ENCODE measurements around the gene TOR3A.

Gene TOR3A

DNA sequence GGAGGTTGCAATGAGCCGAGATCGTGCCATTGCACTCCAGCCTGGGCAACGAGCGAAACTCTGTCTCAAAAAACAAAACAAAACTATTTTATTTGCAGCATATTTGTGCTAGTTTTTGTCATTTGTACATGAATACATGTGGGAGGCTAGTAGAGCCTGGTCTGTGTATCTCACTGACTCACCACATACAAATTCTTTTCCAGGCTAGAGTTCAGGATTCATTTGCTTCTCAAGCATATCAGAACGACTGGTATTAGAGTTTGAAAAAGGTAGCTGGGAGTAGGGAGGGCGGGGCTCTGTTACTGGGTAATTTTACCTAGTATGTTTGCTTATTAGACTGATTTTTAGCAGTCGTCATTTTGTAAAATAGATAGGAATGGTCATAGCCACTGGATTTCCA is 4.5 kb upstream of the TOR3A start:
- DNase-seq: no peak

DNA sequence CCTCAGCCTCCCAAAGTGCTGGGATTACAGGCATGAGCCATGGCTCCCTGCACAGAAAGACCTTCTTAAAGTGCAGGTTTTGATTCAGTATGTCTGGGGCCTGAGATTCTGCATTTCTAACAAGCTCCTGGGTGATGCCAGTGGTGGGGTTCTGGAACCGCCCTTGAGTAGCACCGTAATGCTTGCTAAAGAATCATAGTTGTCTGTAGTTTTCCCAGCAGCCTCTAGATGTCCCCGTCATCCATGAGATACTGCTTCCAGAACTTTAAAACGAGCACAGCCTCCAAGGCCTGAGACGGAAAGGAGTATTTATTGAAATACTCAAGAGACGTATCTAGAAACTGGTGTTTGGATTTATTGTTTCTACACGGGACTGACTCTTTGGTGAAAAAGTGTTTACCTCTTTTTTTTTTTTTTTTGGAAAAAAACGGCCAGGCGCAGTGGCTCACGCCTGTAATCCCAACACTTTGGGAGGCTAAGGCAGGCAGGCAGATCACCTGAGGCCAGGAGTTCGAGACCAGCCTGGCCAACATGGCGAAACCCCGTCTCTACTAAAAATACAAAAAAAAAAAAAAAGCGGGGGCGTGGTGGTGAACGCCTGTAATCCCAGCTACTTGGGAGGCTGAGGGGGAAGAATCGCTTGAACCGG is 2.6 kb upstream of the TOR3A start:
- DNase-seq: peak; percentile 59

DNA sequence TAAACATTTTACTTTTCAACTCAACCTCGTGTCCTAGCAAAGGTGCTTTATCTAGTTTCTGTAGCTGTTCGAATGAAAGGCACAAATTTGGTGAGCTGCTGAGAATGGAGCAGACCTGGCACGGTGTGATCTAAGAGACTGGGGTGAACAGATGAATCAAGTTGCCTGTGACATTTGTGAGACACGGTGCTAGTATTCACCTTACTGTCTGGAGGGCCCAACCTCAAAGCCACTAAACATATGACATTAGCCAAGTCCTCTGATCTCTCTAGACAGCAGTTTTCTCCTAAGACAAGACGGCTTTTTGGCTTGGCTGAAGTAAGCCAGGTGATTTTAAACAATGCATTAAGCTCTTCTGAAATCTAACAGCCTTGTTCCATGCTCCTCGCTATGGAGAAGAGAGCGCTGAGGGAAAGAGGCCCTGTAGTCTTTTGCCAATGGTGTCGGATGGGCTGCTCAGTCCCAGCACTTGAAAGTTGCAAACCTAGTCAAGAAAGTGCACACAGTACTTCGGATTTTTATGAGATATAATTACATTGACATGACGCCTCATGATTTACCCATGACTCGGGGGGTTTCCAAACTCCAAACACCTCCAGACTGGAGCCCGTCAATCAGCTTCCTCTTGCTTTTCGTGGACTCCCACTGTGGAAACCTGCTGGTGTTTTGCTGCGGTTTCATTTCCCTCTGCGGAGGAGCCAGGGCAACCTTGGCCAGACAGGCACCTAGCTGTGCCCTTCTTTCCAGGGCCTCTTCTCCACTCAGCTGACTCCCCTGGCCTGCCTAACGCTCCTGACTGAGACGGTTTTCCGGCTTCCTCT is 794 bp upstream of the TOR3A start:
- no peak for DNase-seq

DNA sequence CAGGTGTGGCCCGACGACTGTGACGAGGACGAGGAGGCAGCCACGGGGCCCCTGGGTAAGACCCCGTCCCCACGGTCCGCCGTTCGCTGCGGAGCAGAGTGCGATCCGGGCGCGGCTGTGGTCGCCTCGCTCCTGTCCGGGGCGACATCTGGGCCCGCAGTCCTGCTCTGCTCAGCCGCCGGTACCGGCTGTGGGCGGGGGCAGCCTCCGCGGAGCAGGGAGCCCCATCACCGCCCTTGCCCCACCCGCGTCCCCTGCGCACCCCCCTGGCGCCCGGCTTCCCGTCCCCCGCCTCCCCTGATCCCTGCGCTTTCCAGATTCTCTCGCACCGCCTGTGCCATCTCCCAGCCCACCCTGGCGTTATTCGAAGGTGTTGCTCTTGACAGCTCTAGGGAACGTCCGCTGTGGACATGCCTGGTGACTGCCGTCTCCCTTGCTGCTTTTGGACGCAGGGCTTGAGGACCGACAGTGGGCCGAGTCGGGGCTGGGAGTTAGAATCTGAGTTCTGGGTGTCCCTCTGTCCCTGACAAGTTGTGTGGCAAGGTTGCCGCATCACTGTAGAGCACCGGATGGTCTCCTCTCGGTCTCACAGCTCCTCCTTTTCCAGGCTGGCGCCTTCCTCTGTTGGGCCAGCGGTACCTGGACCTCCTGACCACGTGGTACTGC is 596 bp downstream of the TOR3A start:
- peak; percentile 12 for DNase-seq

DNA sequence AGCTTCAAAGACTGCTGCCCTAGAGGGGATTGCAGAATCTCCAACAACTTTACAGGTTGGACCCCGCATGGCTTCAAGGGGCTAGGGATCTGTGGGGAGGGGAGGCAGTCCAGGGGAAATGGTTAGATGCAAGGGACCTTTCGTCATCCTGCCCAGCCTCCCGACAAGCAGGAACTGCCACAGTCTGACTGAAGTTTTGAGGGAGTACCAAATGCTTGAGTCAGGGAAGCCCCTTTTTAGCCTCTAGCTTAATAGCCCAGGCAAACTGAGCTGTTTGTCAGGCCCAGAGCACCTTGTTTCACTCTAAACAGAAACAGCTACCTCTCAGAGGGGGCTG is 1.1 kb downstream of the TOR3A start:
- no peak for DNase-seq

DNA sequence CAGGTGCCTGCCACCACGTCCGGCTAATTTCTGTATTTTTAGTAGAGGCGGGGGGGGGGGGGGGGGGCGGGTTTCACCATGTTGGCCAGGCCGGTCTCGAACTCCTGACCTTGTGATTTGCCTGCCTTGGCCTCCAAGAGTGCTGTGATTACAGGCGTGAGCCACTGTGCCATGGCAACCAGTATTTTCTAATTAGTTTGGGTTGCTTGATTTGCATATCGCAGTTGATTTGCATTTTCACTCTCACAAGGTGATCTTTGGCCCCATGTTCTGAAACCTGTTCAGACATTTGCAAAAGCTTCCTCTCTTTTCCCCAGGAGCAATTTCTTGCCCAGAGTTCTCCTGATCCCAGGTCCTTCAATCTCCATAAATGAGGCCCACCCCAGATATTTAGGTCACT is 1.7 kb downstream of the TOR3A start:
- DNase-seq: no peak

DNA sequence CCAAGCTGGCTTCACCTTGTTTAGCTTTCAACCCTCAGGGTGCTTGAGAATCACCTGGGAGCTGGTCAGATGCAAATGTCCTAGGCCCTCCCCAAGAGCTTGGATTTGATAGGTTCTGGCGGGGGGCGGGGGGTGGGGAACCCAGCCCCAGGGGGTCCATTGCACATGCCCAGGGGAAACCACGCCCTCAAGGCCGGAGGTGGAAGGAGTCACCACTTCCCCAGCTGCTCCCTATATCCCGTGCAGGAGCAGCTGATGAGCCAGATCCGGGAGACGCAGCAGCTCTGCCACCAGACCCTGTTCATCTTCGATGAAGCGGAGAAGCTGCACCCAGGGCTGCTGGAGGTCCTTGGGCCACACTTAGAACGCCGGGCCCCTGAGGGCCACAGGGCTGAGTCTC is 5.8 kb downstream of the TOR3A start:
- no peak for DNase-seq

DNA sequence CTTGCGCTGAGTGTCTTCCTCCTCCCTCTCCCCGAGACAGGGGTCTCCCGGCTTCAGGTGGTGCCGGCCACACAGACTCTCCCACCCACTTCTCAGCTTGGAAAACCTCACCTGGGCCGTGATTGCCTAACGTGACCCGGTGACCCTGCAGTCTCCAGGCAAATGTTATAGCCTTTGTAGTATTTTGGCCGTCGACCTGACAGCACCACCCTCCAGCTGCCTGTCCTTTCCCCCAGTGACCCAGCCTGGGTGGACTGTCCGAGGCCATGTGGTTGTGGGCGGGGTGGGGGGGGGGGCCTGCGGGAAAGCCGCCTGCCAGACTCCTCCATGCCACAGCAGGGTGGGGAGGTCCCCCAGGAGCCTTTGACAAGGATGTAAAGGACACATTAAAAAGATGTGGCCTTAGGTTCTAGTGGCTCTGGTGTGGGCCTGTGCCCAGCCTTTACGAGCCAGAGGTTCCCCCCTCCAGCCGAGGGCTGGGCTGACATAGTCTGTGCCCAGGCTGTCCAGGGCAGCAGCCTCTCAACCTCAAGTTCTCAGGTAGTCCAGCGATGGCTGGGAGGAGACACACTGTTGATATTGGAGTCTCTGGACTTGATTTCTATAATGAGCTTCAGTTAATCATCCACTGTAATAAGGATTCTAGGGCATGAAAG is 8.1 kb downstream of the TOR3A start:
- DNase-seq: no peak

DNA sequence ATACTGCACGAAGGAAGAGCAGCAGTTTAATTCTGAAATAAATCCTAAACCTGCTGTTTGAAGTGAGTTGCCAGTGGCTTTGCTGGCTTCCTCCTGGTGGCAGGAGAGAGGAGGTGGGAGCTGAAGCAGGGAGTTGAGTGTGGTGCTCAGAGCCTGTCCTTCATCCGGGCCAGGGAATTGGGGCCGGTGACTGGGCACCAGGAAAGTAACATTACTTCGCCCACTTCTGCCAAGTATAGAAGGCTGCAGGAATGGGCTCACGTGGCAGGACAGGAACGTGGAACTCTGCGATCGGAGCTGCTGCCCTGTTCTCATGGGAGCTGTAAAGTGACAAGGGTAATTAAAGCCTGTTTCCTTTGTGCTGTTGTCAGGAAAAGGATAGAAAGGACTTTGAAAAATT is 8.7 kb downstream of the TOR3A start:
- no peak for DNase-seq

DNA sequence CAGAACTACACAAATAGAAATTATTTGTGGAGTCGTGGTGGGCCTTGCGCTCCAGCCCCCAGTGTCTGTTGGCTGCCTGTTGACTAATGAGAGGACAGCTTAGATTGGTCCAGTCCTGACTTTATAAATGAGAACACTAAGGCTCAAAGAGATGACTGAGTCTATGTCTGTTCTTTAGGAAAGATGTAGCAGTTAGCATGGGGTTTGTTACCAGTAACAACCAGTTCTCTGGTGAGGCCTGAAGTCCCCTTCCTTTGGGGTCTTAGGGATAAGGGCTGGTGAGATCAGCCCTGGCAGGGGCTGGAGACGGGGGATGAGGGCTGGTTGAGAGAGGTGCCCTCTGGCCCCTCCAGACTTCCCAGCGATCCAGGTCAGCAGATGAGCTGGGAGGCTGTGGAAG is 9.1 kb downstream of the TOR3A start:
- no peak for DNase-seq

DNA sequence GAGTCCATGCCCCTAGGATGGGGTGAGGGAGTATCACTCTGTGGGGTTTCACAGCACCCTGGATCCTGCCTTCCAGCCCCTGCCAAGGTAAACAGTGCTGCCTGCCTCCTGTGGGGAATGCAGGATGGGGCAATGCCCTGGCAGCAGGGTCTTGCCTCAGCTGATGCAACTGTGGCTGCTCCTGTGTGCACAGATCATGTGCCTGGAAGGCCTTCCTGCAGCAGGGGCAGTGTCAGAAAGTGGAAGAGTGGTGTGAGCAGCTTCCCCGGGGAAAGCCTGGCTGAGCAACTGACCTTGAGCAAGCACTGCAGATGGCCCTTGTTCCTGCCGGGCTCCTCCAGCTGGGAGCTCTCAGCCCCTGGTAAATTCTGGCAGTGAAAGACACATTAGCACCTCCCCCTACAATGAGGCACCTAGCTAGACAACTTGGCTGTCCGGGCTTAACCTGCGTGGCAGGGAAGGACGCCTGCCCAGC is 9.9 kb downstream of the TOR3A start:
- no peak for DNase-seq

DNA sequence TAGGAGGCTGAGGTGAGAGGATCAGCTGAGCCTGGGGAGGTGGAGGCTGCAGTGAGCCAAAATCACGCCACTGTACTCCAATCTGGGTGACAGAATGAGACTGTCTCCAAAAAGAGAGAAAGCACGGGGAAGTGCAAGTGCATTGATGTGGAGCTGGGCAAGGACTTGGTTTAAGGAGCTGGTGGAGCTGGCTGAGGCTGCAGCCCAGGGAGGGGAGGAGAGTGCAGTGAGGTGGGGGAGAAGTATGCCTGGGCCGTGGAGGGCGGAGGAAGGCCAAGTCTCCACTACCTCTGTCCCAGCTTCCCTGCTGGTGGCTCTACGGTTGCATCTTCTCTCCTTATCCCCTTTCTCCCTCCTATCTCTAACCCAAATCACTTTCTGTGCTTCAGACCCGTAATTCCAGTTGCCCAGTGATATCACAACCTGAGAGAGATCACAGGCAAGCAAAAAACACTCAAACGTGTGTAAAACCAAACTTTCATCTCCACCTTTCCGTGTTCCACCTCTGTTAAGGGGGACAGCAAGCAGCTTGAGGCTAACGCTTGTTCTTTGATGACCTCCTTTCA is 11.1 kb downstream of the TOR3A start:
- DNase-seq: no peak

DNA sequence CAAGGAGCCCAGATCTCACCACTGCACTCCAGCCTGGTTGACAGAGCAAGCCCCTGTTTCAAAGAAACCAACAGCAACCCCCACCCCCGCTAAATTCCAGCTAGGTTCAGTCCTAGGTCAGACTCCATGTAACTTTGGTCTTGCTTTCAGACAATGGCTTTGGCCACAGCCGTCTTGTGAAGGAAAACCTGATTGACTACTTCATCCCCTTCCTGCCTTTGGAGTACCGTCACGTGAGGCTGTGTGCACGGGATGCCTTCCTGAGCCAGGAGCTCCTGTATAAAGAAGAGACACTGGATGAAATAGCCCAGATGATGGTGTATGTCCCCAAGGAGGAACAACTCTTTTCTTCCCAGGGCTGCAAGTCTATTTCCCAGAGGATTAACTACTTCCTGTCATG is 12.9 kb downstream of the TOR3A start:
- DNase-seq: no peak

DNA sequence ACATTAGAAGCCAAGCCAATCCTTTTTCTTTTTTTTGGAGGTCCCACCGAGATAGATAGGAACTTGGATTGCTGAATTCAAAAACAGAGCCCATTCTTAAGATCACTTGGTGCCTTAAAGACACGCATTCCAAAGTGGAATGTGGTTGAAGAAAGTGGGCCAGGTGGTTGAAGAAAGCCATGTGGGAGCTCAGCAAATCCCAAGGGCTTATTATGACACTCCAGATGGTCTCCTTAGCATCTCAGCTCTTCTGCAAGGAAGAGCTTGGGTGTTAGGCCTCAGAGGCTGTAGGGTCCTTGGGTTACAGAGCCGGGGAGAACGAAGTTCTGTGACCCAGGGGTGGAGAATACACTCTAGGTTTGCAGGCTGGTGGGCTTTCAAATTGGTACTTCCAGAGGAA is 13.5 kb downstream of the TOR3A start:
- DNase-seq: no peak

DNA sequence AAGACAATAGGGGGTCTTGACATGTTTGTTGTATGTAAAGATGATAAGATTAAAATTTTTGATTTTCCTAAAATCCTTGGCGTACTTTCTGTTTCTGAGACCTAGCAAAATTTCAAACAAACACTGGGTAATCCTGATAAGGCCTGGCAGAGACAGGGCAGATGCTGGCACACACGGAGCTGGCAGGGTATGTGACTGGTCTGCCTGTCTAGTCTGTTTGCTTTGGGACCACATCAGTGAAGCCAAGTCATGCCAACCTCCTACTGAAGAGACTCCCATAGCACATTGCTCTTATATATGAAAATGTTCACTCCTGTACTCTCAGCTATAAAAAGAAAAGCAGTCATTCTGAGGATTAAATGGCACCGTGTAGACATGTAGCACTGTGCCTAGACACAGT is 14.1 kb downstream of the TOR3A start:
- DNase-seq: no peak

DNA sequence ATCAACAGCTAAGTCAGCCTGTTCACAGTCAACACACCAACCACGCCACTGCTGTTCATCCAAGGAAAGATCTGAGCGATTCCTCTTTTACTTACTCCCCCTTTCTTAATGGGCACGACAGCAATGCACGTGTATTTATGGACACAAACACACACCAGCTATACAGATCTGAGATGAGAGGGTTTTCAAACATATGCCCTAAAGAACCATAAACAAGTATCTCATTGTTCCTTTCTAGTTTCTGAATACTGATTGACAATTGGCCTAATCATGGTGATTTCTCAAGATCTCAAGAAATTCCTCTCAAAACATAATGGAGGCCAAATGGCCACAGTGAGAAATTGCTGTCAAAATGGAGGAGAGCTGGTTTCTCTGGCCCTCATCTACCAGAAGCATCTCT is 18.0 kb downstream of the TOR3A start:
- no peak for DNase-seq

DNA sequence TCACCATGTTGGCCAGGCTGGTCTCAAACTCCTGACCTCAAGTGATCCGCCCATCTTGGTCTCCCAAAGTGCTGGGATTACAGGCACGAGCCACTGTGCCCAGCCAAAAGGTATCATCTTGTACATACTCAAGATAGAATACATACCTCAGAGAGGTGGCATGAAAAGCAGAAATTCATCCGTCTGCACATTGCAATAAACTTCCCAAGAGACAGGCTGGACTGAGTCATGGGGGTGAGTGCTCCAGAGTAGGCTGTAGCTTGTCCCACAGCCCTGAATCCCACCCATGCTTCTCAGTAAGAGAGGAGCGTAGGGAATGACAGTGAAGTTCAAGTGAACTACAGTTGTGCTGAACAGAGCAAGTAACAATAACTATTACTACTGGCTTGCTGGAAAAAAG is 19.7 kb downstream of the TOR3A start:
- DNase-seq: no peak

DNA sequence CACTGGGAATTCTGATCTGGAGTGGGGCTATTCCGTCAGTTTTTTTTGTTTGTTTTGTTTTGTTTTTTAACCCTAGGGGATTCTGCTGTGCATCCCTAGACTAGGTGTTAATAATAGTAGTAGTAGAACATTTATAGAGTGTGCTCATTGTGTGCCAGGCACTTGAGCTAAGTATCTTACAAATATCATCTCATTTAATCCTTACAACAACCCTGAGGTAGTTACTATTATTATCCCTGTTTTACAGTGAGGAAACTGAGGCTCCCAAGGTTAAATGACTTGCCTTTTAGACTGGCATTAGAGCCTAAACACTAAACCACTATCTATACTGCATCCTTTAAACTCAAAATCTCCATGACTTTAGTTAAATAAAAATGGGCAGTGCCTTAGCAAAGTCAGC is 22.1 kb downstream of the TOR3A start:
- DNase-seq: no peak

DNA sequence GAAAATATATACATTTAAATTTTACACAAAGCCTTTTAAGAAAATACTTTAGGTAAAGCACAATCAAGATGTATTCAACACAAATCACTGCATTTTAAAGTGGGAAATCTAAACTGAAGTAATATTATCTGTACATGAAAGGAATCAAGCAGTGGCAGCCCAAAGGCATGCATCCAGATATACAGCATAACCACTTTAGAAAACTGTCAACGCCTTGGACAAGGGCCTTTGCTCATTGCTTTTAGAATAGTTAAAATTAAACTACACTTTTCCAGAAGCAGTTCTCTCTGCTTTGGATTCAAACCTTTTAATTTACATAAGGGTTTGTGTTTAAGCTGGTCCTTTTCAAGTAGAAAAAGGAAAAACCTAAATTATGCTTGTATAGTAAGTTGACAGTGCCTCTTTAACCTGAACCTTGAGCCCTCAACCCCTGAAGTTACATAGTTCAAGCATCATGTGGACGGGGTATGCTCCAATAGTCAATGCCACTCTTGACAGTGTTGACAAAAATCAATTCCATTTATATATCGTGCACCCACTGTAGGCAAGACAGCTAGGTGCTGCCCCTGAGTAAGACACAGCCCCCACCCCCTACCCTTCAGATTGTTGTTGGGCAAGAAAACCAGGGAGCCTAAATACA is 22.9 kb downstream of the TOR3A start:
- DNase-seq: no peak

DNA sequence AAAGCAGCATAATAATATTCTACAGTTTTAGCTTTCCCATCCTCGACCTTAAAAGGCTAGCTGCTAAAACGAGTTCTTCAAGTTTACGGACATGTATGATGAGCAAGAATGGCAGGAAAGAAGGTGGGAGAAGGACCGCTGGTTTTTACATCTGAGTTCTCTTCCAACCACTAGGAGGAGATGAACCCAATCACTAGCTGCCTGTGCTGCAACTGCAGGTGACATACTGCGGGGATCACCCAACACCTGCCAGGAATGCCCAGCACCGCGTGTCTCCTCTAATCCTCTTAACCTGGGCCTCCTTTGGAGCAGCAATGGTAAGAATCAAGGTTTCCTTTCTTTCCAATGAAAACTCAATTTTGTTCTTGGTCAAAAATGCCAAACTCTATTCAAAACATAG is 23.5 kb downstream of the TOR3A start:
- DNase-seq: no peak

DNA sequence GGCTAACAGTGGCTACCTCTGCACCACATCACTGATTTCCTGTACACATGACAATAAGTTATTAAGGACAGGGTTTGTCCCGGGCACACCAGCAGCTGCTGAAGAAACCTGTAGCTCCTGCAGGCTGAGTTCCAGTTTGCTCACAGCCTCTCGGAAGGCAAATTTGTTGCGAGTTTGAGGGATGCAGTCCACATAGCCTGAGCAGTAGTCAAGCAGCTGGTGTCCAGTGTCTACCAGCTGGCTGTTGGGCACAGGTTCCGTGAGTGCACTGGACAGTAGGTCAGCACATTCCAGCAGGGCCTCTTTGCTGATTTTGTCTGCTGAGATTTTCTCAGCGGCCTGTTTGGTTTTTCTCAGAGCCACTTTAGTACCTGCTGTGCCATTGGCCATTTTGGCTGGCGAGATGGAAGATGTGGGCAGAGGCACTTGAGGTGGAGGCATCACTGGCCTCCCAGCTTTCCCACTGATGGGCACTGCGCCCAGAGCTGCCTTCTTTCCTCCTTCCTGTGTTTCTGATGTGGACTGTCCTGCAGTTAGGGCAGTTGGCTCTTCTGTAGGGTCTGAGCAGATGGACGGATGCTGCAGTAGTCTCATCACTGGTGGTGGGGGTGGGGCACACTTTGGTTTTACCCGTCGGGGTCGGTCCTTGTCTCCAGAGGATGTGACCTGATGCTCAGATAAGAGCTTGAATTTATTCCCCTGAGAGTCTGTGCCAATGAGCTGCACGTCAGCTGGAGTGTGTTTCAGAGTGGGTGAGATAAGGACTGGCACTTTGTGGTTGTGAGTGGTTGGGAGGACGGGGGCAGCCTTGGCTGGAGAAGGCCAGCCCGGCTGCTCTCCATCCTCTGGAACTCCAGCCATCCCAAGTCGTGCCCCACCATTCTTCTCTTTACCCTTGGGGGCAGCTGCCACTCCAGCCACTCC is 26.1 kb downstream of the TOR3A start:
- DNase-seq: no peak

DNA sequence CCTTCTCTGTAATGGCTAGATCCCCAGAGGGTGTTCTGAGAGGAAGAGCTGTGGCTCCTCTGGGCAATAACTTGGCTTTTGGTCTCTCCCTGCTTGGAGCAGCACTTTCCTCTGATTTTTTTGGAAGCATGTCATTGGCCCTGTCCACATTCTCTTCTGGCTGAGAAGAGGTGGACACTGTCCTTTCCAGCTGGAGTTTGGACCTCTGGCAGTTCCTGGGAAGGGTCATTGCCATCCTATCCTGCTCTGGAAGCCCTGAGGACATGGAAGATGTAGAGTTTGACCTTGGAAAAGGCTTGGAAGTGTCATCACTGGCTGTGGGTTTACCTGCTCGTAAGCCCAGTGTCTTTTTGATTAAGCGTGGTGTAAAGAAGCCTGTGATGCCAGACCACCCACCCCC is 26.8 kb downstream of the TOR3A start:
- no peak for DNase-seq

All from DMS79 treated with DMSO at 0.1 percent for 48 hours (cell line).